Fibroblast of skin of abdomen (primary cell): ENCODE measurements around the gene SPP1.

Experiments
- DNase-seq: peaks from one replicate; pipeline ENCODE4 v3.0.0-alpha.2; 2013

Gene SPP1

DNA sequence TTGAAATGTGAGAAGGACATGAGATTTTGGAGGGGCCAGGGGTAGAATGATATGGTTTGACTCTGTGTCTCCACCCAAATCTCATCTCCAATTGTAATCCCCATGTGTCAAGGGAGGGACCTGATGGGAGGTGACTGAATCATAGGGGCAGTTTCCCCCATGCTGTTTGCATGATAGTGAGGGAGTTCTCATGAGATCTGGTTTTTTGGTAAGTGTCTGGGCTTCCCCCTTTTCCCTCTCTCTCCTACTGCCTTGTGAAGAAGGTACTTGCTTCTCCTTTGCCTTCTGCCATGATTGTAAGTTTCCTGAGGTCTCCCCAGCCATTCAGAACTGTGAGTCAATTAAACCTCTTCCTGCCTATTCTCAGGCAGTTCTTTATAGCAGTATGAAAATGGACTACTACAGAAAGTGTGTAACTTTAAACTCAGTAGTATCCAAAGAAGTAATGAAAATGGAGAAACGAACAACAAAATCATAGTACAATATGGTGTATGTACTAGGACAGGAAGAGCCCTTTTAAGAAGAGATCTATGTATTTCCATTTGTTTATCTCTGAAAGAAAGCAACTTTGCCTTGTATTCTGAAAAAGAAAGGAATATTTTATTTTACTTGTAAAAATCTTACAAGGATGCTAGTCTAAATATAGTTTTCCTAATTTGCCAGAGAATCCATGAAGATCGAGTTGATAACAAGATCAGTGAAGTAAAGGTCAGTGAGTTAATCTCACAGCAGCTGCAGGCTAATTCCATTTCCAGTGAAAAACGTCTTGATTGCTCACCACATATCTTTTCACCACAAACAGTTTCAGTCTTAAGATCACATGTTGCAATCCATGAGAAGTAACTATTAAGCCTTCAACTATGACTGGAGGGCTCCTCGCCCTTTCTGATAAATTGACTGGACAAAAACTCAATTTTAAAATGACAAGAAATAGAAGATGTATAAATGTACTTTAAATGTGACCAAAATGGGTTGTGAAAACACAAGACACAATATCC, 52.4 kb downstream of the SPP1 start:
- DNase-seq = peak; percentile 87

GRCh38 chr4:88028946-88029345, 53.4 kb downstream of the SPP1 start:
- DNase-seq = no peak

- DNase-seq = no peak
These were observed 54.0 kb downstream of the SPP1 start for GRCh38 chr4:88029556-88029955.

DNA sequence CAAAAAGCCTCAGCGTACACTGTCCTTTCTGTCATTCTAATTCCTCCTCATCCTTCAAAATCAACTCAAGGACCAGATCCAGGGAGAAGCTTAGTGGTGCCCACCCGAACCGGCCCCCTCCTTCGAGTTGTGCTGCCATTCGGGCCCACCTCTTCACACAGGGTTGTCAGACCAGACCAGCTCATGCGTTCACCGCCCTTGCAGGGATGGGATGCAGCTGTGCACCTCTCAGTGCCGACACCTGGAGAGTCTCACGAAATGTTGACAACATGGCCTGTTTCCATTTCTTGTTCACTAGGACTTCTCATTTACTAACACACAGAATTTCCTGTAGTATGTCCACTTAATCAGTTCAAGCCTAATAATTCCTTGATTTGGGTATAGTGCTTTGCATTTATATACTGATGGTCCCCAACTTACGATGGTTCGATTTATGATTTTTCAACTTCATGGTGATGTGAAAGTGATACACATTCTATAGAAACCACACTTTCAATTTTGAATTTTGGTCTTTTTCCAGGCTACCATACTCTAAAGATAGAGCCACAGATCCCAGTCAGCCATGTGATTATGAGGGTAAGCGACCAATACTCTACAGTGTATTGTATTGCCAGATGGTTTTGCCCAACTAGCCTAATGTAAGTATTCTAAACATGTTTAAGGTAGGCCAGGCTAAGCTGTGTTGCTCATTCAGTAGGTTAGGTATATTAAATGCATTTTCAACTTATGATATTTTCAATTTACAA, 55.2 kb downstream of the SPP1 start:
- no peak for DNase-seq
